ENCODE data around the gene NAA35. TPM values are rescaled to one million over a fixed set of nuclear protein-coding genes. Genes with fewer than 3 reads are reported as not detected.

The NAA35 gene
- total and polyA plus RNA-seq, 2 experiments from 2014 or later: 29.2 to 31.6 TPM

DNA sequence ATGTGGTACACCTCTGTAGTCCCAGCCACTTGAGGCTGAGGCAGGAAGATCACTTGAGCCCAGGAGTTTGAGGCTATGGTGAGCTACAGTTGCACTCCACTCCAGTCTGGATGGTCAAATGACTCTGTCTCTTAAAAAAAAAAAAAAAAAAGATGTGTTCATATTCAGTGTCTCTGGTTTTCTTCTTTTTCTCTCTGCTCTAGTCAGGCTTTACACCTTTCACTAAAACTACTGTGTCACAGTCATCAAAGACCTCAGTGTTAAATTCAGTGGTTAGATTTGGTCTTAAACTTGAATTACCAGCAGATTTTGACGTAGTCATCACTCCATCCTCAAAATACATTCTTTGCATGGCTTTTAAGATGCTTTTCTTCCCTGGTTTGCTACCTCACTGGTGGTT is 28.8 kb downstream of the NAA35 start (continued):
- TF ChIP-seq, protein P1, sequence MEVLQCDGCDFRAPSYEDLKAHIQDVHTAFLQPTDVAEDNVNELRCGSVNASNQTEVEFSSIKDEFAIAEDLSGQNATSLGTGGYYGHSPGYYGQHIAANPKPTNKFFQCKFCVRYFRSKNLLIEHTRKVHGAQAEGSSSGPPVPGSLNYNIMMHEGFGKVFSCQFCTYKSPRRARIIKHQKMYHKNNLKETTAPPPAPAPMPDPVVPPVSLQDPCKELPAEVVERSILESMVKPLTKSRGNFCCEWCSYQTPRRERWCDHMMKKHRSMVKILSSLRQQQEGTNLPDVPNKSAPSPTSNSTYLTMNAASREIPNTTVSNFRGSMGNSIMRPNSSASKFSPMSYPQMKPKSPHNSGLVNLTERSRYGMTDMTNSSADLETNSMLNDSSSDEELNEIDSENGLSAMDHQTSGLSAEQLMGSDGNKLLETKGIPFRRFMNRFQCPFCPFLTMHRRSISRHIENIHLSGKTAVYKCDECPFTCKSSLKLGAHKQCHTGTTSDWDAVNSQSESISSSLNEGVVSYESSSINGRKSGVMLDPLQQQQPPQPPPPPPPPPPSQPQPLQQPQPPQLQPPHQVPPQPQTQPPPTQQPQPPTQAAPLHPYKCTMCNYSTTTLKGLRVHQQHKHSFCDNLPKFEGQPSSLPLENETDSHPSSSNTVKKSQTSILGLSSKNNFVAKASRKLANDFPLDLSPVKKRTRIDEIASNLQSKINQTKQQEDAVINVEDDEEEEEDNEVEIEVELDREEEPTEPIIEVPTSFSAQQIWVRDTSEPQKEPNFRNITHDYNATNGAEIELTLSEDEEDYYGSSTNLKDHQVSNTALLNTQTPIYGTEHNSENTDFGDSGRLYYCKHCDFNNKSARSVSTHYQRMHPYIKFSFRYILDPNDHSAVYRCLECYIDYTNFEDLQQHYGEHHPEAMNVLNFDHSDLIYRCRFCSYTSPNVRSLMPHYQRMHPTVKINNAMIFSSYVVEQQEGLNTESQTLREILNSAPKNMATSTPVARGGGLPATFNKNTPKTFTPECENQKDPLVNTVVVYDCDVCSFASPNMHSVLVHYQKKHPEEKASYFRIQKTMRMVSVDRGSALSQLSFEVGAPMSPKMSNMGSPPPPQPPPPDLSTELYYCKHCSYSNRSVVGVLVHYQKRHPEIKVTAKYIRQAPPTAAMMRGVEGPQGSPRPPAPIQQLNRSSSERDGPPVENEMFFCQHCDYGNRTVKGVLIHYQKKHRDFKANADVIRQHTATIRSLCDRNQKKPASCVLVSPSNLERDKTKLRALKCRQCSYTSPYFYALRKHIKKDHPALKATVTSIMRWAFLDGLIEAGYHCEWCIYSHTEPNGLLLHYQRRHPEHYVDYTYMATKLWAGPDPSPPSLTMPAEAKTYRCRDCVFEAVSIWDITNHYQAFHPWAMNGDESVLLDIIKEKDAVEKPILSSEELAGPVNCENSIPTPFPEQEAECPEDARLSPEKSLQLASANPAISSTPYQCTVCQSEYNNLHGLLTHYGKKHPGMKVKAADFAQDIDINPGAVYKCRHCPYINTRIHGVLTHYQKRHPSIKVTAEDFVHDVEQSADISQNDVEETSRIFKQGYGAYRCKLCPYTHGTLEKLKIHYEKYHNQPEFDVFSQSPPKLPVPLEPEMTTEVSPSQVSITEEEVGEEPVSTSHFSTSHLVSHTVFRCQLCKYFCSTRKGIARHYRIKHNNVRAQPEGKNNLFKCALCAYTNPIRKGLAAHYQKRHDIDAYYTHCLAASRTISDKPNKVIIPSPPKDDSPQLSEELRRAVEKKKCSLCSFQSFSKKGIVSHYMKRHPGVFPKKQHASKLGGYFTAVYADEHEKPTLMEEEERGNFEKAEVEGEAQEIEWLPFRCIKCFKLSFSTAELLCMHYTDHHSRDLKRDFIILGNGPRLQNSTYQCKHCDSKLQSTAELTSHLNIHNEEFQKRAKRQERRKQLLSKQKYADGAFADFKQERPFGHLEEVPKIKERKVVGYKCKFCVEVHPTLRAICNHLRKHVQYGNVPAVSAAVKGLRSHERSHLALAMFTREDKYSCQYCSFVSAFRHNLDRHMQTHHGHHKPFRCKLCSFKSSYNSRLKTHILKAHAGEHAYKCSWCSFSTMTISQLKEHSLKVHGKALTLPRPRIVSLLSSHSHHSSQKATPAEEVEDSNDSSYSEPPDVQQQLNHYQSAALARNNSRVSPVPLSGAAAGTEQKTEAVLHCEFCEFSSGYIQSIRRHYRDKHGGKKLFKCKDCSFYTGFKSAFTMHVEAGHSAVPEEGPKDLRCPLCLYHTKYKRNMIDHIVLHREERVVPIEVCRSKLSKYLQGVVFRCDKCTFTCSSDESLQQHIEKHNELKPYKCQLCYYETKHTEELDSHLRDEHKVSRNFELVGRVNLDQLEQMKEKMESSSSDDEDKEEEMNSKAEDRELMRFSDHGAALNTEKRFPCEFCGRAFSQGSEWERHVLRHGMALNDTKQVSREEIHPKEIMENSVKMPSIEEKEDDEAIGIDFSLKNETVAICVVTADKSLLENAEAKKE (CRISPR knock-in tag; IDR thresholded peaks at IDR 0.05): no peak

DNA sequence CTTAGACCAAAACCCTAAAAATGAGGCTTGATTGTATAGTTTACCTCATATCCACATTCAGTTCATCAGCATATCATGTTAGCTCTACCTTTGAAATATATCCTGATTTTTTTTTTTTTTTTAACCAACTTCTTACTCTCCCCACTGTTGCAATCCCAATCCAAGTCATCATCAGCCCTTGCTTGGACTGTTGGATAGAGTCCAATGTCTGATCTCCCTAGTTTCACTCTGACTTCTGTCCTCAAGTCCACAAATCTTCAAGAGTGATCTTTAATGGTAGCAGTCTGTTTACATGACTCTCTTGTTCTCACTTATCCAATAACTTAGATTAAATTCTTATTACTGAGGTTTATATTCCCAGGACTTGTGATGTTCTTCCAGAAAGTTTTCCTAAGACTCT is 30.8 kb downstream of the NAA35 start:
- Mint-ChIP-seq H3K4me3 (no peak overlapping the region), H3K27ac (no peak overlapping the region), H3K27me3 (ENCODE audit: insufficient read depth, low read depth, poor library complexity) (no peaks in the 10 kb centered on the region), H3K36me3 (ENCODE audit: low read depth) (peaks cover 48% of the 10 kb centered on the region), H3K4me1 (no peaks in the 10 kb centered on the region), H3K9me3 (no peaks in the 10 kb centered on the region)
- no peak for DNase-seq (ENCODE audit: low spot score)
- Histone ChIP-seq H3K27ac (ENCODE audit: low read depth) (no peak overlapping the region), H4K20me1 (replicated peaks; ENCODE audit: insufficient read depth) (peaks cover 6% of the 10 kb centered on the region; the same call in 1 of the 2 replicates), H3K4me2 (no peak overlapping the region), H3K9me2 (ENCODE audit: insufficient read depth) (no peaks in the 10 kb centered on the region), H3K79me2 (replicated peaks; ENCODE audit: insufficient read depth) (peaks cover 4% of the 10 kb centered on the region; the same call in 1 of the 2 replicates), H3K27me3 (ENCODE audit: insufficient read depth) (no peaks in the 10 kb centered on the region), H3K4me1 (ENCODE audit: insufficient read depth) (no peaks in the 10 kb centered on the region), H2AFZ (no peak overlapping the region), H3K36me3 (ENCODE audit: insufficient read depth) (peaks cover 4% of the 10 kb centered on the region; the same call in 1 of the 2 replicates), H3K4me3 (no peak overlapping the region), H3F3A (replicated peaks; ENCODE audit: low read depth) (no peaks in the 10 kb centered on the region)
- TF ChIP-seq, protein P2, sequence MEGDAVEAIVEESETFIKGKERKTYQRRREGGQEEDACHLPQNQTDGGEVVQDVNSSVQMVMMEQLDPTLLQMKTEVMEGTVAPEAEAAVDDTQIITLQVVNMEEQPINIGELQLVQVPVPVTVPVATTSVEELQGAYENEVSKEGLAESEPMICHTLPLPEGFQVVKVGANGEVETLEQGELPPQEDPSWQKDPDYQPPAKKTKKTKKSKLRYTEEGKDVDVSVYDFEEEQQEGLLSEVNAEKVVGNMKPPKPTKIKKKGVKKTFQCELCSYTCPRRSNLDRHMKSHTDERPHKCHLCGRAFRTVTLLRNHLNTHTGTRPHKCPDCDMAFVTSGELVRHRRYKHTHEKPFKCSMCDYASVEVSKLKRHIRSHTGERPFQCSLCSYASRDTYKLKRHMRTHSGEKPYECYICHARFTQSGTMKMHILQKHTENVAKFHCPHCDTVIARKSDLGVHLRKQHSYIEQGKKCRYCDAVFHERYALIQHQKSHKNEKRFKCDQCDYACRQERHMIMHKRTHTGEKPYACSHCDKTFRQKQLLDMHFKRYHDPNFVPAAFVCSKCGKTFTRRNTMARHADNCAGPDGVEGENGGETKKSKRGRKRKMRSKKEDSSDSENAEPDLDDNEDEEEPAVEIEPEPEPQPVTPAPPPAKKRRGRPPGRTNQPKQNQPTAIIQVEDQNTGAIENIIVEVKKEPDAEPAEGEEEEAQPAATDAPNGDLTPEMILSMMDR (conservative IDR thresholded peaks at IDR 0.05; ENCODE audit: low read depth in 2 of 2): no peak
- no peak for ATAC-seq

Data from GM23338 (cell line).